Stimulated activated CD8-positive, alpha-beta memory T cell treated with anti-CD3 and anti-CD28 coated beads, Interleukin-15, amount 100 ng/mL, for 4 hours (primary cell): ENCODE measurements around the gene NOBOX.
"Not testable (repeated sequence)": the region's sequence is repeated elsewhere in the genome, so short reads cannot be mapped to it uniquely, and the experiment has no call there.

Experiments used
- DNase-seq, 2 donors: peaks; one replicate each; pipeline ENCODE4 v3.0.0-alpha.2; 2020; ENCODE audit warnings: low read depth in 2 of 2

Gene NOBOX

DNA sequence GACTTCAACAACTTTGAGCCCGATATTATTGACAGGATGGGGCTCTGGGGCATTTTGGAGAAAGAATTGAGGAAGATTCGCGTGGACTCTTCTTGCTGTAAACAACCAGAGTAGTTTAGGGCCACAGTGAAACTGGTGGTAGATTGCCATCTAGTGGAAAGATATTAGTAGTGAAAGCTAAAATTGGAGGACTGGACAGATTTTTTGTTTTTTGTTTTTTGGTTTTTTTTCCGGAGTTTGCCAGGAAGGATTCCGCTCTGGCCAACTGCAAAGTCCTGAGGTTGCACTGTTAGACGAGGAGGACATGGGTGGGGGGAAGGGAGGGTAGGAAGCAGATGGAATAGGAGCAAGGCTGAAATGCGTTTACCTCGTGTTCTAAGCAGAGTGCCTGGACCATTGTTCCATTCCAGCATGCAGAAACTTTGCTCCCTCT, 11.7 kb downstream of the NOBOX start:
- DNase-seq: no peak

- DNase-seq: no peak
Measured at GRCh38 chr7:144391014-144391413, 12.5 kb downstream of the NOBOX start.

DNA sequence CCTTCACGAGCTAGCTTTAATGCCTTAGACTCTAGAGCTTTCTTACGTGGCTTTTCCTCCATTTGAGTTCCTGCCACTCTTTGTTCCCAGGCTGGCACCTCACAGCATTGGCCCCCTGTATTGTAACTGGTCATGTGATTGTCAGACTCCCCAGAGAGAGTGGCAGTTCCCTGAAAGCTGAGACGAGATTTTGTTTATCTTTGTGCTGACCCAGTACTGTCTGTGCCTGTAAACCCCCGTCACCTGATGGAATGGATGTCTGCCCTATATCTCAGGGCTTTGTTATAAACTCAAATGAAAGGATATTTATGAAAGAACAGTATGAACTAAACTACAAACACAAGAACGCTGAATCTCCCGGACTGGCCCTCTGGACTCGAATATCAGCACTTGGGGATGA, 13.0 kb downstream of the NOBOX start:
- DNase-seq: no peak

DNA sequence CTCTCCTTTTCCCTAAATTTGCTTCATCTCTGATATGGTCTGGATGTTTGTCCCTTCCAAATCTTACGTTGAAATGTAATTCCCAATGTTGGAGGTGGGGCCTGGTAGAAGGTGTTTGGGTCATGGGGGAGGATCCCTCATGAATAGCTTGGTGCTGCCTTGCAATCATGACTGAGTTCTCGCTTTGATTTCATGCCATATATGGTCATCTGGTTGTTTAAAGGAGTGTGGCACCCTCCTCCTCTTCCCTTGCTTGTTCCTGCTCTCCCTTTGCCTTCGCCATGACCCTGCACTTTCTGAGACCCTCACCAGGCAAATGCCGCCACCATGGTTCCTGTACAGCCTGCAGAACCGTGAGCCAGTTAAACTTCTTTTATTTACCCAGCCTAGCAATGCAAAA, 14.5 kb downstream of the NOBOX start:
- no peak for DNase-seq

GRCh38 chr7:144386741-144387140, 16.8 kb downstream of the NOBOX start:
- DNase-seq: no peak

GRCh38 chr7:144384555-144385245, 18.8 kb downstream of the NOBOX start:
- DNase-seq: no peak

DNA sequence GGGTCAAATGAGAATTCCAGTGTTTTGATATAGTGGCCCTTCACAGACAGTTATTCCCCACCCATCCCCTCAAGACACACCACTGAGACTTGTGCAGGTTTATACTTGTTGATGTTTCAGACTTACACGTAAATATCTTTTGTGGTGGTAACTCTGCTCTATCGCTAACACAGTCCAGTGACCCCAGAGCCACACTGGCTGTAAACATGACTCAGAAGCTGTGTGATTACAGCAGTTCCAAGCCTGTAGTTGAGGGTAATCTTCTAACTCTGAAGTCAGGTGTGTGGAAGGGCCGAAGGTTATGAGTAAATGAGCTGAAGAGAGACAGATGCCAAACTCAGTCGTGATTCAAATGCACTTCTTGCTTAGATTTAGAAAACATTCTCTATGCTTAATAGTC, 19.4 kb downstream of the NOBOX start:
- DNase-seq: no peak

GRCh38 chr7:144379776-144380384, 23.6 kb downstream of the NOBOX start:
- no peak for DNase-seq

GRCh38 chr7:144378651-144379050, 24.8 kb downstream of the NOBOX start:
- DNase-seq: no peak

- DNase-seq: not testable (repeated sequence)
Measured at GRCh38 chr7:144369221-144369620, 34.3 kb downstream of the NOBOX start.

DNA sequence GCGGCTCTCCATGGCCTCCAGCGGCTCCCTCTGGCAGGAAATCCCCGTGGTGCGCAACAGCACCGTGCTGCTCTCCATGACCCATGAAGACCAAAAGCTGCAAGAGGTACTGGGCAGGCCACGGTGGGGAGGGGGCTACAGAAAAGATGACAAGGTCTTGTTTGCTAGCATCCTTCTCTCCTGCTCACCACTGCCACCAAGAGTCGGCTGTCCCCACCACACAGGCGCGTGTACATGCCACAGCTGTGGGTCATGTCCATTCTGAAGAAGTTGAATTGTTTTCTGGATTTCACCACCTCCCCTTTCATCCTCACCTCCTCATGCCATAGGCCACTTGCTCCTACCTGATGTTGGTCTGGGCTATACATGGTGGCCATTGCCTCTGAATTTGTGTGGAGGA, 36.2 kb downstream of the NOBOX start:
- not testable (repeated sequence) for DNase-seq

- not testable (repeated sequence) for DNase-seq
Measured at GRCh38 chr7:144365523-144365922, 38.0 kb downstream of the NOBOX start.

GRCh38 chr7:144362061-144362460, 41.4 kb downstream of the NOBOX start:
- not testable (repeated sequence) for DNase-seq

DNA sequence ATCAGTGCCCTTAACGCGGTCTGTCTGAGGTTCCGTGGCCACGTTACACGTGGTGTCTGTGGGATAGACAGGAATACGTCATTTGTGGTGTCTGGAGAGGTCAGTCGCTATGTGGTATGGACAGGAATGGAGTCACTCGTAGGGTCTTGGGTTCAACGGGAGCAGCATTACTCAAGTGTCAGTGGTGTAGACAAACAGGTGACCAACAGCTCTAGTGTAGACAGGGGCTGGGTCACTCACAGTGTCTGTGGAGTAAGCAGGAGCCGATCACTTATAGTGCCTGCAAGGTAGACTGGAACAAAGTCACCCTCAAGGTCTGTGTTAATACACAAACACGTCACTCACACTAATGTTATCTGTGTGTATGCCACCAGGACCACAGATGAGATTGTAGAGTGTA, 46.6 kb downstream of the NOBOX start:
- not testable (repeated sequence) for DNase-seq

GRCh38 chr7:144356185-144356584, 47.3 kb downstream of the NOBOX start:
- not testable (repeated sequence) for DNase-seq

DNA sequence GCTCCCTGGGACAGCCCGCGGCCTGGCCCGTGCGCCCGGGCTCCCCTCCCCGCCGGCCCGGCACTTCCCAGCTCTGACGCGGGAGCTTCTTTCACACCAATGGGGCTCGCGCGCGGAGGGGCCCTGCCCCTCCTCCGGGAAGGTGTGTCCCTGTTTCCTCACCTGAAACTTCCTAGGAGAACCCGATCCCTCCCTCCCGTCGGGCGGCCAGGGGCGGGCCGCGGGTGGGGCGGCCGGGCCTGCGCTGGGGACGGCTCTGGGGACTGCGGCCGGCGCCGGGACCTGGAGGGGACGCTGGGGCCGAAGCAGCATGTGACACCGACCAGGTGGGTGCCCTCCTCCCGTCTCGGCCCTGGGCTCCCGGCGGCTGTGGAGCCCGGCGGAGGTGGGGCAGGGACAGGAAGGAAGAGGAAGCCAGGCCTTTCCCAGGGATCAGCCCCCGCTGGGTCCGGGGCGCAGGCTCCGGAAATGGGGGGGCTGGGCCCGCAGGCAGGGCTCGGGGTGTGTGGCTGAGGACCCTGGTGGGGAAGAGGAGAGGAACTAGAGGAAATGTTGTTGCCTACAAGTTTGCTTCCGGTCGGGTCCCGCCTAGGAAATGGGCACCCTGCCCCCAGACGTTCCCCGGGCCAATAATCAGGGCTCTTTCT, 48.2 kb downstream of the NOBOX start, which contains the start of gene ARHGEF5:
Gene ARHGEF5 (plus strand): TSS at position 227 of the 647 bp plus-strand sequence. CDS start 7,268 bp downstream, outside the sequence.
- DNase-seq: not testable (repeated sequence)

- not testable (repeated sequence) for DNase-seq
Measured at GRCh38 chr7:144351667-144352066, 51.8 kb downstream of the NOBOX start.

DNA sequence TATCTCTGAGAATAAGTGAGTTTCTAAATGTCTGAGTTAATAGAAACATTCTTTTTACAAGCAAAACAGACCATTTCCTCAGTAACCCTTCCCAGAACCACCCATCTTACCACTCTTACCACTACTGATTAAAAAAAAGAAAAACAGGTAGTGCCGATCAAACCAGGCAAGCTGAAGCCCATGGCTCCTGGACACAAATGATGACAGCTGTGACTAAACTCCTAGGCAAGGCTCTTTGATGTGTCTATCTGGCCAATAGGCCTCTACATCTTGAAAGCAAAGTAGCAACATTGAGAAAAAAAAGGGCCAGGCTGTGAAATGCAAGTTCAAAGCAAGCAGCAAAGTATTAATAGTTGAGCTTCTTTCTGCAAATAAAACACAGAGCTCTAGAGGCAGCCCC, 54.9 kb downstream of the NOBOX start:
- not testable (repeated sequence) for DNase-seq
